ENCODE measurements around the gene ARID5A.

ARID5A gene

GRCh38 chr2:96558485-96558884 is 21.9 kb downstream of the ARID5A start:
- no peak for DNase-seq

- no peak for DNase-seq
These were observed 27.5 kb downstream of the ARID5A start for GRCh38 chr2:96564026-96564425.

GRCh38 chr2:96564563-96564962 is 28.0 kb downstream of the ARID5A start:
- no peak for DNase-seq

DNA sequence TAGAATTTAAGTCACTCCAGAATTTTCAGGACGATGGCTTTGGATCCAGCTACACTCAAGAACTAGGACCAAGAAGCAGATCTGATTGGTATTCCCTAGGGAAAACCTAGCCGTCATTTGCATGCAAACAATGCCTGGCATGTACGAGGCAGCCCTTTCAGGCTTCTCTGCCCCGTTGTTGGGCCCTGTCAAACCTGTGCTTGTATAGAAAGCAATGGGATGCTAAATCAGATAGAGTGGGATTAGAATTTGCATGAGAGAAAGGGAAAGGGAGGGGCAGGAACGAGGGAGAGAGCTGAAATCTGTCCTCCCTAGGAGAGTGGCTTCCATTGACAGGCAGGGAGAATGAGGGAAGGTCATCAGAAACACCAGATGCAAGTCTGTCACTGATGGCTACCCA is 28.6 kb downstream of the ARID5A start:
- no peak for DNase-seq

GRCh38 chr2:96568094-96568493 is 31.5 kb downstream of the ARID5A start:
- no peak for DNase-seq

GRCh38 chr2:96574364-96574763 is 37.8 kb downstream of the ARID5A start:
- no peak for DNase-seq

DNA sequence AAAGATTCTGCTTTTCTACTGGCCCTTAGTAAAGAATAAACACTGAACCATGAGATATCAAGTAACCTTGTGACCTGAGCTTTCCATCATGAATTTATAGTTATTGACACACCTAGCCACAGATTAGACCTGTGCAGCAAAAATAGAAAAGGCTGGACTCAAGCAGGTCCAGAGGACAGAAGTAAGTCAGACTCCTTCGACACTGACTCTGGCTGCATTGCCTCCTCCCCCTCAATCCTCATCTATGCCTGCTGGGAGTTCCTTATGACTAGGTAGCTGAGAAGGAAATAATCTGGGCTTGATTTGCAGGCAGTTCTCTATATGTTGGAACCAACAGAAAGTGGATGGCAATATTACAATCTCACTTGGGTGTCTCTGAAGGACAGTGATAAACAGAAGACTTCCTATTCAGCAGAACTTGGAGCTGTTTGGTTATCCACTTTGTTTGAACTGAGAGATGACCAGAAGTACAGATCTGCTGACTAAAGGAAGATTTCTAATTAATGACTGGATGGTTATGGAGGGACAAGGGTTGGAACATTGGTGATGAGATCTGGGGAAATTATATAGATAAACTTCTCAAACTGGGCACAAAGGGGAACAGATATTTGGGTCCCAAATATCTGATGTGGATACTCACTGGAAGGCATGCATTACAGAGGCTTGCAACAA is 39.4 kb downstream of the ARID5A start:
- no peak for DNase-seq

- no peak for DNase-seq
These were observed 40.9 kb downstream of the ARID5A start for GRCh38 chr2:96577501-96577900.

GRCh38 chr2:96578731-96579130 is 42.2 kb downstream of the ARID5A start:
- no peak for DNase-seq

DNA sequence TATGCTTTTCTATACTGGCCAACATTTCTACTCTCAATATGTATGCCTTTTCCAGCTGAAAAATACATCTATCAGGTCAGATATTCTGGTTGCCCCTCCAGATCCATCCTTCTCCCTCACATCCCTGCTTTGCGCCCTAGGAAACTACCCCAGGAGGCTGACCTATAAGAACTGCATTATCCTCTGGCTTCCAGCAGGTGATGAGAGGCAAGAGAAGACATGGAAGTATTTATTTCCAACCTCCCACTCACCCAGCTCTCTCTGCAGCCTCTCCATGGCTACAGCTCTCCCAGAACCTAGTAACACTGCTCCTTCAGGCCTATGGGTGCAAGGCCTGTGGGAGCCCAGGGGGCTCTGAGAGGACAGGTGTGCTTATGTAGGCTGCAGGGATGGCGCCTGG is 42.9 kb downstream of the ARID5A start:
- no peak for DNase-seq

- no peak for DNase-seq
These were observed 44.2 kb downstream of the ARID5A start for GRCh38 chr2:96580771-96581170.

- DNase-seq: no peak
These were observed 47.5 kb downstream of the ARID5A start for GRCh38 chr2:96584017-96584416.

DNA sequence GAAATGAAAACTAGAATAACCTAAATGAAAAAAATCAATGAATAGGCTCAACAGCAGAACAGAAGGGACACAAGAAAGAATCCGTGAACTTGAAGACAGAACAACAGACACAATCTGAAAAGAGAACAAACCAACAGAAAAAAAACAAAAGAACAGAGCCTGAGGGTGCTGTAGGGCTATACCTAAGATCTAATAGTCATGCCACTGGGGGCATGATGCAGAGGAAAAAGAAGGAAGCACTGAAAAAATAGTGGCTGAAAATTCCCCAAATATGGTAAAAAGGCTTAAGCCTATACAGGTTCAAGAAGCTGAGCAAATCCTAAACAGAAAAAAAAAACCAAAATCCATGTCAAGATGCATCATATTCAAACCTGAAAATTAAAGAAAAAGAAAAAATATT is 51.3 kb downstream of the ARID5A start:
- no peak for DNase-seq

DNA sequence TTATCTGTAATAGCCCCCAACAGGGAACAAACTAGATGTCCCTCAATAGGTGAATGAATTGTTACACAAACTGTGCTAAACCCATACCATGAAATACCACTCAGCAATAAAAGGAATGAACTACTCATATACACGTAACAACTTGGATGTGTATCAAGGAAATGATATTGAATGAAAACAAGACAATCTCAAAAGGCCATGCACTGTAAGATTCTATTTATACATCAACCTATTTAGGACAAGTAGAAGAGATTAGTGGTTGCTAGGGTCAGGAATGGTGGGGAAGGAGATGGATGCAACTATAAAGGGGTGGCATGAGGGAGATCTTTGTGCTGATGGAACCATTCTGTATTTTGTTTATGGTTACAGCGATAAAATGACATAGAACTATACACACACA is 54.5 kb downstream of the ARID5A start:
- no peak for DNase-seq

GRCh38 chr2:96591494-96591893 is 54.9 kb downstream of the ARID5A start:
- no peak for DNase-seq

- no peak for DNase-seq
These were observed 57.7 kb downstream of the ARID5A start for GRCh38 chr2:96594282-96594681.

DNA sequence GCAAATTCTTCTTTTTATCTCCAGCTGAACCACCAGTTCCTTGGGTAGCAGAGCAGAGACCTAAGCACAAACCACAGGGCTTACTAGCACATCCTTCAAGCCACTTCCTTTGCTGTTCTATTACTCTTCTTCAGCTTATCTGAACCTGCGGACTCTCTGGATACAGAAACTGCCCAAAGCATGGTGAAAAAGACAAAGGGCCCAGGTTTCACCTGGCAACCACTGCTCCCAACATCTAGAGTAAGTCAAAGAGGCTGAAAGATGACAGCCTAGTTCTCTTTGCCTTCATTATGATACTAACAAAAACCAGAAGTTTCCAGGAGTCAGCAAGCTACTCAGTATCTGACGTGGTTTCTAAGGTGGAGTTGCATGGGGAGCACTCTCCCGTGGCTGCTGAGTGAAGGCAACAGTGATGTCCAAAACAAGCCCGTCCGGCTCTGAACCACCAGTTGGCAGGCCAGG is 58.2 kb downstream of the ARID5A start:
- no peak for DNase-seq

- no peak for DNase-seq
These were observed 60.0 kb downstream of the ARID5A start for GRCh38 chr2:96596596-96596995.

GRCh38 chr2:96599941-96600340 is 63.4 kb downstream of the ARID5A start:
- DNase-seq: no peak

DNA sequence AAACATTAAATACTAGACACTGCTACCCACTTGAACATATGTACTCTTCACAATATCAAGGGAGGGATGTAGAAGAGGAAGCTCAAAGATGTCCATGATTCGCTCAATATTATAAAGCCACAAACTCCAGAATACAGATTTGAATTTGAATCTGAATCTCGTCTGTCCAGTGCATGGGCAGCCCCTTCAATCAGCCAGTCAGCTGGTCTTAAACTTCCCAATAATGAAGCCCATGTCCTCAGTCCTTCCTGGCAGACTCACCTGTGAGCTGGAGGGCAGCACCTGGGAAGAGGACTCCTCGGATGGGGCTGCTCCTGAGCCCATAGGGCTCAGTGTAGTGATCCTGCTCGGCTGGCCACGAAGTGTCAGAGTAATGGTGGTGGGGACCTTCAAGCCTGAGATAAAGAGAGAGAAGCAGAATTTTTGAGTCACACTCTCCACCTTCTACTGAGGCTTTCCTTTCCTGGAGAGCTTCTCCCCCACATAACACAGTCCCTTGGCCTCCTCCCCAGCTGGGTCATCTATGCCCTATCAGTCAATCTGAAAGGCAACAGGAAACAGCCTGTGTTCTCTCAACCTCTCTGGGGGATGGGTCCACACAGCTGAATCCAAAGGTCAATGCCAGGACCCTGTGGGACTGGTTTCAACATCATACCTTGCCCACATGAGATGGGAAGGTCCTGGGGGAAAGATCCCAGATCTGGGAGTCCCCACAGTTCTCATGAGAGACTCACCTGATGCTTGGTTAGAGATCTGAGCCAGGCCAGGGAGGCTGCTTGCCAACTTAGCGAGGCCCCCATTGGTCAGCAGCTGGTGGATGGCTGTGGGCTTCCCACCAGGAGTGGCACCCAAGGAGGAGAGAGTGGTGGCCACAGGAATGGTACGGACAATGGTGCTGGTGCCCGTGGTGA is 65.1 kb downstream of the ARID5A start:
- DNase-seq: no peak
